AG08395 (cell line): ENCODE results near the gene C19orf81.

Source experiments
- DNase-seq: peaks from one replicate; pipeline ENCODE4 v3.0.0; 2012; ENCODE audit warnings: mixed read lengths, low spot score

Gene C19orf81

GRCh38 chr19:50629801-50630200 lies 19.4 kb upstream of the C19orf81 start:
- no peak for DNase-seq

DNA sequence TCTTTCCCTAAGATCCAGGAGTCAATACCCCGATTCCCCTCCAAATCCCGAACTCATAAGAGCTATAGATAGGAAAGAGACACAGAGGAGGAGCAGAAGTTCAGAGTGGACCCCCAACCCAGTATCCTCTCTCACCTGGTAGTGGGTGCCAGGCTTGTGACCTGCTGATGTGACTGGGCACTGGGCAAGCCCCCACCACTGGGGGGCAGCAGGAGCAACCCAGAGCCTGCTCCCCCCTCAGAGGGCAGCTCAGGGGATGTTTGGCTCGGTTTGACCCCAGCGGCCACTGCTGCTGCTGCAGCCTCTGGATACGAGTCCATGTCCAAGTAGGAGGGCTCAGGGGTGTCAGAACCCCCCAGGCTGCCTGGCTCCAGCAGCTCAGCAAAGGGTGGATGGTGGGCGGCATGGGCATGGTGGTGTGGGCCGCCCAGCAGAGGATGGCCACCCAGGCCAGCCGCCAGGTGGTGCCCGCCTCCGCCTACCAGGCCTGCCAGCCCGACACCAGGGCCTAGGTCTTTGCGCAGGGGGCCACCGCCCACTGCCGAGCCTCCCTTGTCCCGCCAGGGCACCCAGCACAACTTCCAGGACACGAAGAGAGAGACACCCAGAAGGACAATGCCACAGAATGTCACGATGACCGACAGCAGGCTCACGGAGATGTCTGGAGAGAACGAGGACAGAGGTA lies 17.0 kb upstream of the C19orf81 start:
- DNase-seq: no peak

DNA sequence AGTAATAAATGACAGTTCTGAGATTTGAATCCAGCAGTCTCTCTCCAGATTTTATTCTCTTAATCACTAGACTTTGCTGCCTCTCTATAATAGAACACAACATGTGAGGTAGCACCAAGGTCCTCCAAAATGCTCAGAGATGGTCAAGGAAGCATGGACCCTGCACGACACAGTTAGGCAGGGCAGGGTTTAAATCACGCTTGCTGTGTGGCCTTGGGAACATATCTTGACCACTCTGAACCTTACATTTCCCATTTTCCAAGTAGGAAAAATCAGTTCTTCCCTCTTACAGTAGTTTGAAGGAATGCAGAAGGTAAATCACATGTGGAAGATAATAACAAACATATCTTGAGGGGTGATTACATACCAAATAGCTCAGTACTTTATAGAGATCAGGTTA lies 15.9 kb upstream of the C19orf81 start:
- no peak for DNase-seq

- DNase-seq: no peak
Observed at GRCh38 chr19:50633973-50634372, 15.3 kb upstream of the C19orf81 start.

- DNase-seq: no peak
Observed at GRCh38 chr19:50636317-50637085, 12.7 kb upstream of the C19orf81 start.

DNA sequence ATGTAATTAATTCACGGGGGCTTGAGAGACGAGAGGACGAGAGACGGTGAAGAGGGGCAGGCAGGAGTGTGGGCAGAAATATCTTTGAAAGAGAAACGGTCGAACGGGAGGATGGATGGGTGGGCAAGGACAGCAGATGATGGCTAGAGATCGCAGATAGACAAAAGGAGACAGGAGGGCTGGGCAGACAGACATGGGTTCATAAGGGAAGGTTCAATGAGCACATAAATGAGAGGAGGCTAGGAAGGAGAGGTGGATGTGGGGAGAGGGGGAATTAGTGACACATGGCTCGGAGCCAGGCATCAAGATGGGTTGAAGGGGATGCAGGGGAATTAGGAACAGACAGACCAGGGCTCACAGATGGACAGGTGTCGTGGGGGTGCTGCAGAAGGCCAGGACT lies 10.6 kb upstream of the C19orf81 start:
- DNase-seq: no peak

- peak; percentile 75 for DNase-seq
Observed at GRCh38 chr19:50639121-50640112, 9.8 kb upstream of the C19orf81 start, which contains the start of gene SYT3. SYT3 (minus strand) TSS chr19:50639881; CDS start chr19:50637411, 2,470 bp downstream.

- no peak for DNase-seq
Observed at GRCh38 chr19:50640368-50640767, 8.9 kb upstream of the C19orf81 start.

- DNase-seq: no peak
Observed at GRCh38 chr19:50644315-50644915, 4.8 kb upstream of the C19orf81 start.

- DNase-seq: no peak
Observed at GRCh38 chr19:50645107-50645506, 4.1 kb upstream of the C19orf81 start.

GRCh38 chr19:50646074-50646807 lies 3.0 kb upstream of the C19orf81 start:
- peak; percentile 63 for DNase-seq

GRCh38 chr19:50647879-50648615 lies 1.2 kb upstream of the C19orf81 start:
- no peak for DNase-seq

GRCh38 chr19:50648659-50649058 lies 586 bp upstream of the C19orf81 start:
- DNase-seq: no peak

GRCh38 chr19:50651174-50651573 lies 1.9 kb downstream of the C19orf81 start:
- no peak for DNase-seq

DNA sequence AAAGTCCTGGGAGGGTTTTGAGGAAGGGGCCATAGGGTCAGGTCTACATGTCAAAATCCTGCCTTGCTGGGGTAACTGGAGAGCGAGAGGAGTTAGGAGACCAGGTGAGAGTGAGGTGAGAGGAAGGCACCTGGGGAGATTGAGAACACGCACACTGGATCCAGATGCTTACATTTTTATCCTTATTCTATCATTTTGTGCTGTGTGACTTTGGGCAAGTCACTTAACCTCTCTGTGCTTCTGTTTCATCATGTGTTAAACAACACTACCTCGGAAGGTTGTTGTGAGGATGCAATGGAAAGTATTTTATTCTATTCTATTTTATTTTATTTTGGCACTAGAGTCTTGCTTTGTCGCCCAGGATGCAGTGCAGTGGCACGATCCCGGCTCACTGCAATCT lies 3.5 kb downstream of the C19orf81 start:
- DNase-seq: no peak

GRCh38 chr19:50654882-50655281 lies 5.6 kb downstream of the C19orf81 start:
- DNase-seq: no peak

DNA sequence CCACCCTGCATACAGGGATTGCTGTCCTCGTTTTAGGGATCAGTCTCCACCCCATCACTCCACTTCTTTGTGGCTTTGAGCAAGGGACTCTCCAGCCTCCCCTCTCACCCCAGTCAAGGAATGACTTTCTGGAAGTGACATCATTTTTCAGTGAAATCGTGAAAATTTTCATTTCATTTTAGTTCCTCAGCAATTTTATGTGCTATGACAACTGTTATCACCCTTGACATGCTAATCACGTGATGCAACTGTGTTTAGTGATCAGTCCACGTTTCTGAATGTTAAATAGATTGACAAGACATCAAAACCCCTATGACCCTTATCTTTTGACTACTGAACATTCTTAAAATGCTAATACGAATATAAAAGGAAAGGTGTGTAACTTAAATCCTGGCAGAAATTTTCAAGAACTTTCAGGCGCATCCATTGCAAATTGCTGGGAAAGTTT lies 8.0 kb downstream of the C19orf81 start:
- no peak for DNase-seq

- peak; percentile 94 for DNase-seq
Observed at GRCh38 chr19:50657712-50658440, 8.6 kb downstream of the C19orf81 start.

DNA sequence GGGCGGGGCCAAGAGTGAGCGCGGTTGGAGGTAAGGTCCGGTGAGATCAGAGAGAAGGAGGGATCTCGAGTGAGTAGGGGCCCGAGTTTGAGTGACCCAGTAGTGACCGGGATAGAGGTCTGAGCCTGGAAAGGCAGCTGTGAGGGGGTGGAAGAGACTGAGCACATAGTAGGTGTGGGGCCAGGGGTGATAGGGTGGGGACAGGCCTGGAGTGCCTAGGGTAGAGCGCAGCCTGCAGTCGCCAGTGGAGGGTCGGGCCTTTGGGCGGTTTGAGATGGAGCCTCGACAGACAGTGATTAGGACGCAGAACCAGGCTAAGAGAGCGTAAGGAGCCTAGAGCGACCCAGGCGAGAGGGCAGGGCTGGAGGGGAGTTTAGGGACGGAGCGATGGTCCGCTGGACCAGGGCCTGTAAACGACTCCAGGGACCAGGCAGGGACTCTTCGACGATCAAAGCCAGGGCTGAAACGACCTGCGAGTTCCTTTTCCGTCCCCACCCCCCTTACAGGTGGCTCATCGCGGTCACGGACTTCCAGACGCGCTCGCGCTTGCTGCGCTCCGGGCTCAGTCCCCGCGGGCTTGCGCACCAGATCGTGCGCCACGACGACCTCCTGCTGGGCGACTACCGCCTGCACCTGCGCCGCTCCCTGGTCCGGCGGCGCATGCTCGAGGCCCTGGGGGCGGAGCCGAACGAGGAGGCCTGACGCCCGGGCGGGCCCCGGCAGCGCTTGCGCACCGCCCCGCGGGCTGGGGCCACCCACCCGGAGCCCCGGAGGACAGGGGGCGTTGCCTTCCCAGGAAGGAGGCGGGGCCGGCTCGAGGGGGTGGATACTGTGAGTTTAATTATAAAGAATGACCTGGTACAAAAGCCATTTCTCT lies 9.4 kb downstream of the C19orf81 start:
- peak; percentile 92 for DNase-seq
